Measurements from ENCODE around the gene OSCAR. TPM values are rescaled to one million over a fixed set of nuclear protein-coding genes. Genes with fewer than 3 reads are reported as not detected.

Gene OSCAR
- total and polyA plus RNA-seq, 2 of the 13 experiments (the other 11 are each of a cell fraction or from before 2014, with no cell fraction given) = 1.9 TPM; not detected in 1

DNA sequence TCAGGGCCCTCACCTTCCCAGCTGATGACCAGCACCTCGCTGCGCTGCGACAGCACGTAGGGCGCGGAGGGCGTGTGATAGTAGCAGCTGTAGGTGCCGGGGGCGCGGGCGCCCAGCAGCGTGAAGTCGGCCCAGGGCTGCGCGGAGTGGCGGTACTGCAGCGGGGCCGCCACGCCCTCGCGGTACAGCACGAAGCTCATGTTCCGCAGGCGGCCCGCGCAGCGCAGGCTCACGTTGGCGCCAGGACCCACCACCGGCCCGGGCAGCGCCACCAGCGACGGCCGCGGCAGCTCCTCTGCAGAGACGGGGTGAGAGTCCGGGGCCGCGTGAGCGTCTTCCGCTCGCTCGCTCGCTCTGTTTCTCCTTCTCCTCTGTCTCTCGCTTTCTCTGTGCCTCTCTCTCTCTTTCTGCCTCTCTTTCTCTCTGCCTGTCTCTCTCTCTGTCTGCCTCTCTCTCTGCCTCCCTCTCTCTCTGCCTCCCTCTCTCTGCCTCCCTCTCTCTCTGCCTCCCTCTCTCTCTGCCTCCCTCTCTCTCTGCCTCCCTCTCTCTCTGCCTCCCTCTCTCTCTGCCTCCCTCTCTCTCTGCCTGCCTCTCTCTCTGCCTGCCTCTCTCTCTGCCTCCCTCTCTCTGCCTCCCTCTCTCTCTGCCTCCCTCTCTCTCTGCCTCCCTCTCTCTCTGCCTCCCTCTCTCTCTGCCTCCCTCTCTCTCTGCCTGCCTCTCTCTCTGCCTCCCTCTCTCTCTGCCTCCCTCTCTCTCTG lies 4.6 kb downstream of the OSCAR start (continued):
- TF ChIP-seq, protein P1, sequence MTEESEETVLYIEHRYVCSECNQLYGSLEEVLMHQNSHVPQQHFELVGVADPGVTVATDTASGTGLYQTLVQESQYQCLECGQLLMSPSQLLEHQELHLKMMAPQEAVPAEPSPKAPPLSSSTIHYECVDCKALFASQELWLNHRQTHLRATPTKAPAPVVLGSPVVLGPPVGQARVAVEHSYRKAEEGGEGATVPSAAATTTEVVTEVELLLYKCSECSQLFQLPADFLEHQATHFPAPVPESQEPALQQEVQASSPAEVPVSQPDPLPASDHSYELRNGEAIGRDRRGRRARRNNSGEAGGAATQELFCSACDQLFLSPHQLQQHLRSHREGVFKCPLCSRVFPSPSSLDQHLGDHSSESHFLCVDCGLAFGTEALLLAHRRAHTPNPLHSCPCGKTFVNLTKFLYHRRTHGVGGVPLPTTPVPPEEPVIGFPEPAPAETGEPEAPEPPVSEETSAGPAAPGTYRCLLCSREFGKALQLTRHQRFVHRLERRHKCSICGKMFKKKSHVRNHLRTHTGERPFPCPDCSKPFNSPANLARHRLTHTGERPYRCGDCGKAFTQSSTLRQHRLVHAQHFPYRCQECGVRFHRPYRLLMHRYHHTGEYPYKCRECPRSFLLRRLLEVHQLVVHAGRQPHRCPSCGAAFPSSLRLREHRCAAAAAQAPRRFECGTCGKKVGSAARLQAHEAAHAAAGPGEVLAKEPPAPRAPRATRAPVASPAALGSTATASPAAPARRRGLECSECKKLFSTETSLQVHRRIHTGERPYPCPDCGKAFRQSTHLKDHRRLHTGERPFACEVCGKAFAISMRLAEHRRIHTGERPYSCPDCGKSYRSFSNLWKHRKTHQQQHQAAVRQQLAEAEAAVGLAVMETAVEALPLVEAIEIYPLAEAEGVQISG (CRISPR knock-in tag; IDR thresholded peaks at IDR 0.05) = peak; percentile 73
- TF ChIP-seq, protein P2, sequence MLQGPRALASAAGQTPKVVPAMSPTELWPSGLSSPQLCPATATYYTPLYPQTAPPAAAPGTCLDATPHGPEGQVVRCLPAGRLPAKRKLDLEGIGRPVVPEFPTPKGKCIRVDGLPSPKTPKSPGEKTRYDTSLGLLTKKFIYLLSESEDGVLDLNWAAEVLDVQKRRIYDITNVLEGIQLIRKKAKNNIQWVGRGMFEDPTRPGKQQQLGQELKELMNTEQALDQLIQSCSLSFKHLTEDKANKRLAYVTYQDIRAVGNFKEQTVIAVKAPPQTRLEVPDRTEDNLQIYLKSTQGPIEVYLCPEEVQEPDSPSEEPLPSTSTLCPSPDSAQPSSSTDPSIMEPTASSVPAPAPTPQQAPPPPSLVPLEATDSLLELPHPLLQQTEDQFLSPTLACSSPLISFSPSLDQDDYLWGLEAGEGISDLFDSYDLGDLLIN (CRISPR knock-in tag; IDR thresholded peaks at IDR 0.05; ENCODE audit: borderline replicate concordance) = peak; percentile 79; the same call in 1 of the 2 replicates
- TF ChIP-seq SAP130 (CRISPR knock-in tag; IDR thresholded peaks at IDR 0.05; ENCODE audit: low read depth) = peak; percentile 36; the same call in 1 of the 2 replicates
- TF ChIP-seq NFAT5 (CRISPR knock-in tag; IDR thresholded peaks at IDR 0.05) = peak; percentile 79; the same call in 1 of the 2 replicates
- peak; percentile 19; the same call in 1 of the 2 replicates for TF ChIP-seq ARID4A (CRISPR knock-in tag; IDR thresholded peaks at IDR 0.05; ENCODE audit: borderline replicate concordance)
- TF ChIP-seq ZMAT3 (CRISPR knock-in tag; conservative IDR thresholded peaks at IDR 0.05) = peak; percentile 92
- TF ChIP-seq ERF (CRISPR knock-in tag; IDR thresholded peaks at IDR 0.05) = peak; percentile 37; the same call in 1 of the 2 replicates
- 0 out of 2 replicates have a peak, but pooled peaks have one; percentile 20 for TF ChIP-seq ZNF12 (CRISPR knock-in tag; IDR thresholded peaks at IDR 0.05)
- TF ChIP-seq ZNF232 (CRISPR knock-in tag; IDR thresholded peaks at IDR 0.05; ENCODE audit: borderline replicate concordance) = peak; percentile 78
- peak; percentile 38; the same call in 1 of the 2 replicates for TF ChIP-seq ZNF276 (CRISPR knock-in tag; IDR thresholded peaks at IDR 0.05; ENCODE audit: low read depth)
- peak; percentile 60; the same call in 1 of the 2 replicates for TF ChIP-seq ZBTB38 (CRISPR knock-in tag; IDR thresholded peaks at IDR 0.05)
- TF ChIP-seq CCDC6 (CRISPR knock-in tag; IDR thresholded peaks at IDR 0.05) = peak; percentile 66; the same call in 1 of the 2 replicates
